ENCODE measurements around the gene TLX1.

Gene TLX1

DNA sequence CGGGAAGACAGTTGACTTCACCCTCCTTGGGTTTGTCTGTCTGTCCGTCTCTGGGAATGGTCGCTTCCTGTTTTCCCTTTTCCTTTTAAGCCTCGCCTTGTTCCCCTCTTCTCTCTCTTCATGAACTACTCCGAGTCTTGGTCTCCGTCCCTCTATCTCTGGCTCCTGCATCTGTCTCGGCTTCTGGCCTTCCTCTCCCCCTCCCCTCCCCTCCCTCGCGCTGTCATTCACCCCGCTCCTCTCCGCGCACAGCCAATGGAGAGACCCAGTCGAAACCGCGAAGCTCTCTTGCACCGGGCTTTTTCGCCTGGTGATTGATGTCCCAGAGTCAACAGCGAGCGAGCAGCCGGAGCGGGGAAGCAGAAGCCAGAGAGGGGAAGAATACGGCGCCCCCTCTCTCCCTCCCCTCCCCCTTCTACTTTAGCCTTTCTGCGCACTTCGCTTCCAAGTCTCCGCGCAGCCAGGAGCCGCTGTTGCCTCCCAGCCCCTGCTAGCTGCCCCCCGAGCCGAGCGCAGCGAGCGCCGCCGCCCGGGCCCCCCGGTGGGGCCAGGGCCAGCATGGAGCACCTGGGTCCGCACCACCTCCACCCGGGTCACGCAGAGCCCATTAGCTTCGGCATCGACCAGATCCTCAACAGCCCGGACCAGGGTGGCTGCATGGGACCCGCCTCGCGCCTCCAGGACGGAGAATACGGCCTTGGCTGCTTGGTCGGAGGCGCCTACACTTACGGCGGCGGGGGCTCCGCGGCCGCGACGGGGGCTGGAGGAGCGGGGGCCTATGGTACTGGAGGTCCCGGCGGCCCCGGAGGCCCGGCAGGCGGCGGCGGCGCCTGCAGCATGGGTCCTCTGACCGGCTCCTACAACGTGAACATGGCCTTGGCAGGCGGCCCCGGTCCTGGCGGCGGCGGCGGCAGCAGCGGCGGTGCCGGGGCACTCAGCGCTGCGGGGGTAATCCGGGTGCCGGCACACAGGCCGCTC lies at the start of gene TLX1:
TSS of gene TLX1 (plus strand) at position 317 of the 978 bp plus-strand sequence. CDS start at position 559, 242 bp downstream.
- Histone ChIP-seq H3K36me3 (ENCODE audit: control insufficient read depth, insufficient read depth, low read length) (no peaks in the 10 kb centered on the region), H3K9ac (ENCODE audit: low read depth, low read length) (no peak within 1 kb of the TSS), H3K4me1 (ENCODE audit: control insufficient read depth, insufficient read depth, low read length) (peaks cover 2% of the 10 kb centered on the region), H3K4me3 (ENCODE audit: low read depth, low read length) (peak within 1 kb of the TSS; percentile 27), H3K9me3 (ENCODE audit: control insufficient read depth, insufficient read depth, low read length) (no peaks in the 10 kb centered on the region), H3K27me3 (ENCODE audit: control insufficient read depth, insufficient read depth, low read length) (peaks cover 99% of the 10 kb centered on the region)

DNA sequence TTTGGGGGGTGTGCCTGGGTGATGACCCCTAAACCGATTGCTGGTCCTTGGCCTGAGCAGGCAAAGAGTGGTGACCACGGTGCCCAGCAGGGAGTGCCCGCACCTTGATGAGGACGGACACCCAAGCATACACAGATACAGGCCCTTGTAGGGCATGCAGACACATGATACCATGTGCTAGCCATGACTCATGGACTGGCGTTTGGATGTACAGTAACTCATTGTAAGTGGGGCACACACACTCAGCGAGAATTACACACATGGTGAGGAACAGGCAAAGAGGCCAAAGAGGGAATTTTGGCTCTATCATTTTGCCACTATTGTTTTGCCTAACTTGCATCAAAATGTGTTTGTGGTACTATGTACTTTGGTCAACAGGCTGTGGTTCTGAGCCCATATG lies 45.3 kb upstream of the TLX1 start:
- no peak overlapping the region for H3K4me3 ChIP-seq (ENCODE audit: low read depth, low read length)
- H3K9ac ChIP-seq (ENCODE audit: low read depth, low read length), result no peak overlapping the region
- H3K9me3 ChIP-seq (ENCODE audit: control insufficient read depth, insufficient read depth, low read length), result no peaks in the 10 kb centered on the region
- peaks cover 38% of the 10 kb centered on the region for H3K27me3 ChIP-seq (ENCODE audit: control insufficient read depth, insufficient read depth, low read length)
- H3K4me1 ChIP-seq (ENCODE audit: control insufficient read depth, insufficient read depth, low read length), result no peaks in the 10 kb centered on the region
- H3K36me3 ChIP-seq (ENCODE audit: control insufficient read depth, insufficient read depth, low read length), result no peaks in the 10 kb centered on the region

DNA sequence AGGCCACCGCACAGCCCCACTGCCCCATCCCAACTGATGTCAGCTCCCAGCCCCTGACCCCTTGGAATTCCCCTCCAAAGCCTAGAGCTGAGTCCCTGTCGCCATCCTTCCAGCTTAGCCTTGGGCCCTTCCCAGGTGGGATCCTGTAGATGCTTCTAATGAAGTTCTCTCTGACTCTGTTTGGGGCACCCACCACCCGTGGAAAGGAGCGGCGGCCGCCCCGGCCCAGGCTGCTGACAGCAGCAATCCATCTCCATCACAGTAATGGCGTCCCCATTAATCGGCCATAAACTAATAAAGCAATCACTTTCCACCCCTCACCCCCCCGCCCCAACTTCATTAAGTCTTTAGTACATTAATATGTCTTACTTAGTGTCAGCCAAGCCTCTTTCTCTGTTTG lies 43.7 kb upstream of the TLX1 start:
- Histone ChIP-seq H3K4me3 (ENCODE audit: low read depth, low read length) (no peak overlapping the region), H3K36me3 (ENCODE audit: control insufficient read depth, insufficient read depth, low read length) (no peaks in the 10 kb centered on the region), H3K27me3 (ENCODE audit: control insufficient read depth, insufficient read depth, low read length) (peaks cover 33% of the 10 kb centered on the region), H3K9ac (ENCODE audit: low read depth, low read length) (no peak overlapping the region), H3K4me1 (ENCODE audit: control insufficient read depth, insufficient read depth, low read length) (no peaks in the 10 kb centered on the region), H3K9me3 (ENCODE audit: control insufficient read depth, insufficient read depth, low read length) (no peaks in the 10 kb centered on the region)

GRCh38 chr10:101087965-101088364 lies 43.1 kb upstream of the TLX1 start:
- Histone ChIP-seq H3K27me3 (ENCODE audit: control insufficient read depth, insufficient read depth, low read length) (peaks cover 30% of the 10 kb centered on the region), H3K4me1 (ENCODE audit: control insufficient read depth, insufficient read depth, low read length) (no peaks in the 10 kb centered on the region), H3K9ac (ENCODE audit: low read depth, low read length) (no peak overlapping the region), H3K36me3 (ENCODE audit: control insufficient read depth, insufficient read depth, low read length) (no peaks in the 10 kb centered on the region), H3K4me3 (ENCODE audit: low read depth, low read length) (no peak overlapping the region), H3K9me3 (ENCODE audit: control insufficient read depth, insufficient read depth, low read length) (no peaks in the 10 kb centered on the region)

DNA sequence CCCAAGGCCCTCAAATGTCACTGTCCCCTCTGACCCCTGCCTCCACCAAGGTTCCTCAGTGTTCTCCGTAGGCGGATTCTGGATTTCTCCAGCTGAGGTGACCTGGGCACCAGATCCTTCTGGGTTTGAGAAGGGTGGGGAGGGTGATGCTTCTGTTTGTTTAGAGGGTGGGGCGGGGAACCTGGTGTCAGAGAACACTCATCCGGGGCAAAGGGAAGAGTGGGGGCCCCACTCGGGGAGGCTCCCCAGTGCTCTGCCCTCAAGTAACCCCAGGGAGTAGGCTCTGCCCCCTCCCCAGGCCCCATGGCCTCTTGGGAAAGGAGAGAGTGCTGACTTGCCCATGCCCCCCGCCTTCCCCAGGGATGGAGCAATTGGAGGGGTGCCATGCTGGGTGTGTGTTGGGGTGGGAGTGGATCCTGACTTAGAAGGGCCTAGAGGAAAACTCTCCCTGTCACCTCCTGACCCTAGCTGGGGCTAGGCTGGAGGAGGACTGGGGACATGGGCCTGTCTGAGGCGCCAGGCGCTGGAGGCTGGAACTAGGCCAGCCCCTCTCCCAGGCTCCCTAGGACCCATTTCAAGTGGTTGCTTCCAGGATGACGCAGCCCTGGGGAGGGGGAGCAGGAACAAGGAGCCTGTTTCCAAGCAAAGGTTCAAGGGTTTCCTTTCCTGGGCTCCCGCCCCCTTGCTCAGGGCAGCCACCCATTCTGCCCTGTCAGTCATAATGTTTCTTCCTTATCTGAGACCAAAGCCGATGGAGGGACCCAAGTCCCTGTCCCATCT lies 41.4 kb upstream of the TLX1 start:
- Histone ChIP-seq H3K36me3 (ENCODE audit: control insufficient read depth, insufficient read depth, low read length) (no peaks in the 10 kb centered on the region), H3K4me3 (ENCODE audit: low read depth, low read length) (no peak overlapping the region), H3K4me1 (ENCODE audit: control insufficient read depth, insufficient read depth, low read length) (no peaks in the 10 kb centered on the region), H3K9ac (ENCODE audit: low read depth, low read length) (no peak overlapping the region), H3K27me3 (ENCODE audit: control insufficient read depth, insufficient read depth, low read length) (peaks cover 21% of the 10 kb centered on the region), H3K9me3 (ENCODE audit: control insufficient read depth, insufficient read depth, low read length) (no peaks in the 10 kb centered on the region)

GRCh38 chr10:101090597-101090996 lies 40.5 kb upstream of the TLX1 start:
- H3K36me3 ChIP-seq (ENCODE audit: control insufficient read depth, insufficient read depth, low read length), result no peaks in the 10 kb centered on the region
- peaks cover 4% of the 10 kb centered on the region for H3K4me1 ChIP-seq (ENCODE audit: control insufficient read depth, insufficient read depth, low read length)
- no peak overlapping the region for H3K4me3 ChIP-seq (ENCODE audit: low read depth, low read length)
- H3K9me3 ChIP-seq (ENCODE audit: control insufficient read depth, insufficient read depth, low read length), result no peaks in the 10 kb centered on the region
- H3K9ac ChIP-seq (ENCODE audit: low read depth, low read length), result no peak overlapping the region
- H3K27me3 ChIP-seq (ENCODE audit: control insufficient read depth, insufficient read depth, low read length), result peaks cover 12% of the 10 kb centered on the region

DNA sequence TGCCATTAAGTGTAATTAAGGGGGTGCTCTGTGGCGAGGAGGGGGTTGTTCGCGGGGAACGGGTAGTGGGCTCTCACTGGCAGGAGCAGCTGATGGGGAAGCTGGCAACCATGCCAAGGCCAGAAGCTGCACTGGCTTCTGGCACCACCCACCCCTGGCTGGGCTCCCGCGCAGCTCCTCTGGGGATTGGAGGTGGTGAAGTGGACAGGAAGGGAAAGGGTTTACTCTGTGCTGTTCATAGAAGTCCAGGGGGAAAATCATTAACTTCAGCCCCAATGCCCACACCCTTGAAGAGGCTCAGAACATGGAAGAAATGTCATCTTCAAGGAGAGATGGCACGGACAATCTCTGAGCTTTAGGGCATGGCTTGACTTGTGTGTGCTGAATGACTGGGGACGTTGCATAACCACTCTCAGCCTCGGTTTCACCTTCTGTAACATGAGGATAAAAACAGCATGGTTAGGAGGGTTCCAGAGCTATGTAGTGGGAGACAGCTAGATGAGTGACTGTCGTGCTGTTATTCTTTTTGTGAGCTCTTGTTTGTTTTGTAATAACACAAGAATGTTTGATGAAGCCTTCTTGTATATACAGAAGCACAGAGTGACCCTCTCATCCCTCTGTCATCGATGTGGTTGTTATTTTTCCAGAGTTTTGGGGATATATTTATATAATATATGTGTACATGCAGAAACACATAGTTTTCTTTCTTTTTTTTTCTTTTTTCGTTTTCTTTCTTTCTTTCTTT lies 39.4 kb upstream of the TLX1 start:
- H3K9me3 ChIP-seq (ENCODE audit: control insufficient read depth, insufficient read depth, low read length), result no peaks in the 10 kb centered on the region
- no peak overlapping the region for H3K4me3 ChIP-seq (ENCODE audit: low read depth, low read length)
- H3K9ac ChIP-seq (ENCODE audit: low read depth, low read length), result no peak overlapping the region
- H3K4me1 ChIP-seq (ENCODE audit: control insufficient read depth, insufficient read depth, low read length), result peaks cover 4% of the 10 kb centered on the region
- H3K27me3 ChIP-seq (ENCODE audit: control insufficient read depth, insufficient read depth, low read length), result peaks cover 10% of the 10 kb centered on the region
- no peaks in the 10 kb centered on the region for H3K36me3 ChIP-seq (ENCODE audit: control insufficient read depth, insufficient read depth, low read length)

DNA sequence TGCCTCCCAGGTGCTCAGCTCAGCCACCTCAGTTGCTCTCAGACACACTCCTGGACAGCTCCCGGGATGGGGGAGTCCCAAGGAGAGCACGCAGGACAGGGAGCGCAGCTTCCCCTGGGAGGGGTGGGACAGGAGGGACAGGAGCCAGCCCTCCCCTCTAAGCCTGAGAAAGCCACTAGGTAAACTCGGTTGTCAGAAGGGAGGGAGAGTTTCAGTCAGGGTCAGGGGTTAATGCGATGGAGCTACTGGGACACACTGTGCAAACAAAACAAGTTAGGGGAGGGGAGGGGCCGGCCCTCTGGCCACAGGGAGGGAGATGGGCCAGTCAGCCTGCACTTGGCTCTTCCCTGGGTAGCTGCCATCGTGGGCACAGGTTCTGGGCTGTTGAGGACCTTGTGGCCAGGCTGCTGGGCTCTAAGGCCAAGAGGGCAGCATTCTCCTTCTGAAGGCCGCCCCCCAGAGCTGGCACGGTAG lies 38.2 kb upstream of the TLX1 start:
- Histone ChIP-seq H3K4me1 (ENCODE audit: control insufficient read depth, insufficient read depth, low read length) (peaks cover 4% of the 10 kb centered on the region), H3K9ac (ENCODE audit: low read depth, low read length) (no peak overlapping the region), H3K9me3 (ENCODE audit: control insufficient read depth, insufficient read depth, low read length) (no peaks in the 10 kb centered on the region), H3K4me3 (ENCODE audit: low read depth, low read length) (no peak overlapping the region), H3K36me3 (ENCODE audit: control insufficient read depth, insufficient read depth, low read length) (no peaks in the 10 kb centered on the region), H3K27me3 (ENCODE audit: control insufficient read depth, insufficient read depth, low read length) (peaks cover 14% of the 10 kb centered on the region)

GRCh38 chr10:101094121-101094879 lies 36.8 kb upstream of the TLX1 start:
- no peaks in the 10 kb centered on the region for H3K36me3 ChIP-seq (ENCODE audit: control insufficient read depth, insufficient read depth, low read length)
- H3K4me3 ChIP-seq (ENCODE audit: low read depth, low read length), result no peak overlapping the region
- H3K9me3 ChIP-seq (ENCODE audit: control insufficient read depth, insufficient read depth, low read length), result no peaks in the 10 kb centered on the region
- no peak overlapping the region for H3K9ac ChIP-seq (ENCODE audit: low read depth, low read length)
- H3K4me1 ChIP-seq (ENCODE audit: control insufficient read depth, insufficient read depth, low read length), result peaks cover 4% of the 10 kb centered on the region
- H3K27me3 ChIP-seq (ENCODE audit: control insufficient read depth, insufficient read depth, low read length), result peaks cover 21% of the 10 kb centered on the region

DNA sequence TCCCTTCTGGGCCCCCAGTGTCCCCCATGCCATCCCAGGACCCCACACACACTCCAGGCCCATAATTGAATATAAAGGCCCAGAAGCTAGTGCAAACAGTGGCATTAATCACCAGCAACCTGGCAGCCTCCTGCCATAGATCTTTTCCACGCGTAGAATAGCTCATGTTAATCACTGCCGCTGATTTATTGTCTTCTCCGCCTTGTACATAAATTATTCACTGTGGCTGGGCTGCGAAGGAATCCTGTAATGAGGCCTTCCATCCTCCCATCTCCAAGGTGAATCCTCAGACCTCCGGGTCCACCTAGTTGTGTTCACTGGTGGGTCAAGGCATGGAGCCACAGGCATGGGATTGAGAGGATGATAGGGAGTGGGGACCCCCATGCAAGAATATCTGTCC lies 36.1 kb upstream of the TLX1 start:
- H3K27me3 ChIP-seq (ENCODE audit: control insufficient read depth, insufficient read depth, low read length), result peaks cover 28% of the 10 kb centered on the region
- no peaks in the 10 kb centered on the region for H3K36me3 ChIP-seq (ENCODE audit: control insufficient read depth, insufficient read depth, low read length)

More for the DNA sequence above, 36.1 kb upstream of the TLX1 start:
- Histone ChIP-seq H3K9ac (ENCODE audit: low read depth, low read length) (no peak overlapping the region), H3K9me3 (ENCODE audit: control insufficient read depth, insufficient read depth, low read length) (no peaks in the 10 kb centered on the region), H3K4me1 (ENCODE audit: control insufficient read depth, insufficient read depth, low read length) (peaks cover 4% of the 10 kb centered on the region), H3K4me3 (ENCODE audit: low read depth, low read length) (peak overlapping the region; percentile 6)
